GM12878 (cell line): ENCODE data around the gene UBE2E1. TPM values are rescaled to one million over a fixed set of nuclear protein-coding genes. Genes with fewer than 3 reads are reported as not detected.

ENCODE experiments used
- ATAC-seq: fragments of 200-7000 bp; cut with Tn5 transposase; 3 replicates; pipeline ENCODE4 v1.9.1; 2020; ENCODE audit warnings: mild to moderate bottlenecking, moderate library complexity
- BruUV-seq: library from RNA; stranded (reverse); fragments of 400-500 nt; replicated peaks from 2 replicates; lab custom pipeline; 2021; lab: Mats Ljungman, UMichigan
- CTCF ChIA-PET: fragments of 300-600 bp; sonication (Branson Sonifier 250); formaldehyde crosslinking; extraction: SDS; loops from one replicate; lab custom pipeline; 2021; ENCODE audit warnings: inconsistent platforms; lab: Yijun Ruan, JAX
- POLR2A ChIA-PET: fragments of 350-600 bp; formaldehyde crosslinking; extraction: SDS; loops from one replicate; lab custom pipeline; 2021; ENCODE audit warnings: inconsistent platforms; lab: Charles Lee
- RAD21 ChIA-PET: fragments of 300-600 bp; sonication (Branson Sonifier 250); formaldehyde crosslinking; loops from one replicate; lab custom pipeline; 2023; ENCODE audit warnings: antibody characterized with exemption; ENCODE audit not compliant: unreplicated experiment; lab: Charles Lee
- SMC1A ChIA-PET: fragments of 300-600 bp; sonication (Branson Sonifier 250); formaldehyde crosslinking; loops from one replicate; lab custom pipeline; 2023; ENCODE audit not compliant: unreplicated experiment, uncharacterized antibody; lab: Charles Lee
- DNase-seq: peaks from one replicate; pipeline ENCODE4 v3.0.0-alpha.2; 2011; ENCODE audit warnings: low read depth, low spot score
- FAIRE-seq: peaks from 3 replicates; lab custom pipeline; 2011; peaks lifted over from hg19 to GRCh38; lab: Jason Lieb, UNC
- H2AFZ ChIP-seq: 2 replicates; pipeline ENCODE4 v1.6.0; 2011; ENCODE audit warnings: low read depth, low read length, control low read depth; ENCODE audit not compliant: control insufficient read depth
- H3K27ac ChIP-seq: 2 replicates; pipeline ENCODE4 v1.5.1; 2011; ENCODE audit warnings: control low read depth; ENCODE audit not compliant: control insufficient read depth, insufficient read depth
- H3K27me3 ChIP-seq, 2 experiments: replicated peaks in 1 of 2; 2 replicates each; pipeline versions ENCODE4 v1.6.0 to v1.6.1; 2011; ENCODE audit warnings: low read length in 1 of 2; ENCODE audit not compliant: control insufficient read depth in 2 of 2, insufficient read depth in 2 of 2
- H3K36me3 ChIP-seq, 2 experiments: 2 replicates each; pipeline ENCODE4 v1.5.1; 2011; ENCODE audit warnings: low read length in 1 of 2; ENCODE audit not compliant: control insufficient read depth in 2 of 2, insufficient read depth in 2 of 2
- H3K4me1 ChIP-seq: 2 replicates; pipeline ENCODE4 v1.6.1; 2011; ENCODE audit warnings: mild to moderate bottlenecking, low read length, moderate library complexity, mixed read lengths; ENCODE audit not compliant: control insufficient read depth, insufficient read depth
- H3K4me2 ChIP-seq: 2 replicates; pipeline ENCODE4 v1.6.0; 2011; ENCODE audit warnings: control low read depth; ENCODE audit not compliant: control insufficient read depth, insufficient read depth
- H3K4me3 ChIP-seq: fragments of 200-600 bp; sonication (generic); 2 replicates; pipeline ENCODE4 v1.5.1; 2016
- H3K79me2 ChIP-seq: 2 replicates; pipeline ENCODE4 v1.6.0; 2011; ENCODE audit warnings: low read length; ENCODE audit not compliant: control insufficient read depth, insufficient read depth
- H3K9ac ChIP-seq: 2 replicates; pipeline ENCODE4 v1.8.0; 2011; ENCODE audit warnings: low read length, control low read depth, mixed read lengths; ENCODE audit not compliant: control insufficient read depth, insufficient read depth
- H3K9me3 ChIP-seq: replicated peaks from 3 replicates; pipeline ENCODE4 v1.5.1; 2011; ENCODE audit warnings: mild to moderate bottlenecking, low read length; ENCODE audit not compliant: control insufficient read depth, insufficient read depth
- H4K20me1 ChIP-seq: 2 replicates; pipeline ENCODE4 v1.6.0; 2011; ENCODE audit not compliant: control insufficient read depth, insufficient read depth
- BHLHE40 ChIP-seq, 2 experiments: fragments of 450-650 bp in 1 of 2; IDR thresholded peaks; 2 replicates each; pipeline ENCODE4 v1.6.1; 2011 to 2017; ENCODE audit warnings: low read depth in 2 of 2, borderline replicate concordance in 1 of 2, improper control_type of control experiment in 1 of 2, low read length in 1 of 2, mild to moderate bottlenecking in 1 of 2
- CBFB ChIP-seq: IDR thresholded peaks from 2 replicates; pipeline ENCODE4 v1.6.1; 2016; ENCODE audit warnings: antibody characterized with exemption, low read depth
- CBX3 ChIP-seq: fragments of 200-600 bp; sonication (generic); IDR thresholded peaks from 2 replicates; pipeline ENCODE4 v1.6.1; 2016; ENCODE audit warnings: low read depth, borderline replicate concordance
- EZH2 ChIP-seq: IDR thresholded peaks from 2 replicates; pipeline ENCODE4 v1.6.1; 2012; ENCODE audit warnings: low read depth, mild to moderate bottlenecking, control low read depth, inconsistent platforms, low read length, borderline replicate concordance; ENCODE audit not compliant: control insufficient read depth
- MYB ChIP-seq: fragments of 150-350 bp; IDR thresholded peaks from 2 replicates; pipeline ENCODE4 v1.6.1; 2014; ENCODE audit warnings: mild to moderate bottlenecking, low read depth, low read length, borderline replicate concordance
- PAX8 ChIP-seq: fragments of 450-650 bp; IDR thresholded peaks from 2 replicates; pipeline ENCODE4 v1.6.1; 2017; ENCODE audit warnings: mild to moderate bottlenecking, moderate library complexity
- RBBP5 ChIP-seq: fragments of 200-600 bp; sonication (generic); conservative IDR thresholded peaks from 2 replicates; pipeline ENCODE4 v1.6.1; 2016
- RUNX3 ChIP-seq: IDR thresholded peaks from 2 replicates; pipeline ENCODE4 v1.6.1; 2012; ENCODE audit warnings: low read length, inconsistent platforms
- TCF3 ChIP-seq: IDR thresholded peaks from 2 replicates; pipeline ENCODE4 v1.6.1; 2012; ENCODE audit warnings: low read depth, mild to moderate bottlenecking, low read length, borderline replicate concordance; ENCODE audit not compliant: insufficient read depth
- USF2 ChIP-seq: IDR thresholded peaks from 2 replicates; pipeline ENCODE4 v1.6.1; 2011; ENCODE audit warnings: low read depth, low read length, improper control_type of control experiment, borderline replicate concordance
- WGBS: methylation state at CpG from one replicate; pipeline ENCODE4 v1.1.6; 2016; ENCODE audit warnings: low lambda C conversion rate; ENCODE audit not compliant: insufficient replicate concordance, insufficient coverage; ENCODE audit errors: missing lambda C conversion rate; 5-methylcytosine and 5-hydroxymethylcytosine counted together
- in situ Hi-C: fragments of 300-500 bp; cut with MboI; formaldehyde crosslinking; loops from 9 replicates; pipeline ENCODE4 v1.14.3; 2018; ENCODE audit warnings: mixed read lengths
- intact Hi-C: fragments of 100-400 bp; cut with micrococcal nuclease; formaldehyde crosslinking; loops from one replicate; pipeline ENCODE4 v1.14.2; 2022; ENCODE audit not compliant: unreplicated experiment
- polyA plus RNA-seq, 11 experiments: library from polyadenylated mRNA; depleted of rRNA in 4 of 11; unstranded in 6 of 11; stranded (reverse) in 5 of 11; fragments of >200 nt; fragmentation: Nextera tagmentation in 4 of 11; fragmentation: Illumina TruSeq in 1 of 11; extraction: Ambion mirVana in 4 of 11; extraction: Trizol in 1 of 11; gene quantifications; 1 replicate in 1 of 11; 2 replicates in 10 of 11; pipeline versions ENCODE4 v1.2.1 to v1.2.3, GENCODE V29; 2011 to 2016; ENCODE audit warnings: inconsistent platforms in 2 of 11, missing spikeins in 2 of 11, low read depth in 1 of 11
- total RNA-seq, 4 experiments: library from RNA; depleted of rRNA in 3 of 4; stranded (reverse); fragments of >200 nt in 3 of 4; fragmentation: Illumina TruSeq in 1 of 4; extraction: Trizol in 1 of 4; gene quantifications; 2 replicates each; pipeline versions ENCODE4 v1.2.1 to v1.2.3, GENCODE V29; 2013 to 2021
- TF ChIP-seq, protein P1 (sequence below), 3 experiments: IDR thresholded peaks in 2 of 3; conservative IDR thresholded peaks in 1 of 3; 2 replicates each; pipeline ENCODE4 v1.5.1; 2011; ENCODE audit warnings: low read depth in 3 of 3, low read length in 3 of 3, mild to moderate bottlenecking in 3 of 3, control low read depth in 2 of 3, moderate library complexity in 2 of 3, inconsistent platforms in 1 of 3, mixed read lengths in 1 of 3; ENCODE audit not compliant: control insufficient read depth in 2 of 3, insufficient read depth in 1 of 3; ENCODE audit errors: extremely low read depth in 1 of 3

UBE2E1 gene
- total and polyA plus RNA-seq, 10 of the 15 experiments (the other 5 are each of a cell fraction or from before 2014, with no cell fraction given): 18.7 to 425 (median 147) TPM

- Histone ChIP-seq H3K27ac (no peak overlapping the region), H3K36me3 (peaks cover 2 to 8% of the 10 kb centered on the region in 2 experiments), H3K79me2 (peaks cover 36% of the 10 kb centered on the region), H3K4me3 (no peak overlapping the region), H3K9me3 (no peaks in the 10 kb centered on the region), H3K4me1 (no peaks in the 10 kb centered on the region), H3K4me2 (no peak overlapping the region), H4K20me1 (no peaks in the 10 kb centered on the region)
- intact Hi-C loops: no loop called here
- DNase-seq: no peak
- CTCF ChIA-PET: interaction anchor here (0.7 to 3.6 kb wide), 7 partner anchors 9 to 114 kb away, joined by 3 to 13 read pairs (median 3); no protein-coding TSS in a partner anchor
- ATAC-seq: no peak
- in situ Hi-C loops: no loop called here
- FAIRE-seq: no peak
- RAD21 ChIA-PET: interaction anchor here (2.2 kb wide), 1 partner anchor 43 kb away, joined by 5 read pairs; no protein-coding TSS in a partner anchor
- SMC1A ChIA-PET: interaction anchor here (0.6 to 3.3 kb wide), 9 partner anchors 8 to 53 kb away, joined by 3 to 11 read pairs (median 3); no protein-coding TSS in a partner anchor
- TF ChIP-seq EZH2 (no peak), BHLHE40 (IDR thresholded peaks at IDR 0.05; ENCODE audit: borderline replicate concordance in 1 of 2, low read depth in 2 of 2, low read length in 1 of 2) (no peak)
- TF ChIP-seq, all 136 proteins: peak for 0
- Histone ChIP-seq H2AFZ (no peak overlapping the region), H3K9ac (no peak overlapping the region), H3K27me3 (no peaks in the 10 kb centered on the region)
- POLR2A ChIA-PET: interaction anchor here (1.0 kb wide), 1 partner anchor 70 kb away, joined by 3 read pairs; no protein-coding TSS in a partner anchor
- WGBS: 84% methylated on average over 2 of the region's 2 CpGs
- BruUV-seq: no TSS peak
These were observed 71.2 kb downstream of the UBE2E1 start for GRCh38 chr3:23876923-23877322.

- 80% methylated on average over 5 of the region's 5 CpGs for WGBS
- intact Hi-C loops (no loop called here), in situ Hi-C loops (no loop called here)
- no peak overlapping the region for H3K4me3 ChIP-seq
- H3K27ac ChIP-seq: no peak overlapping the region
- H2AFZ ChIP-seq: no peak overlapping the region
- ATAC-seq (no peak), DNase-seq (no peak), FAIRE-seq (no peak)
- ChIA-PET CTCF (interaction anchor here (0.7 to 3.6 kb wide), 5 partner anchors 9 to 43 kb away, joined by 3 to 13 read pairs (median 9); no protein-coding TSS in a partner anchor), SMC1A (interaction anchor here (0.6 to 3.3 kb wide), 6 partner anchors 11 to 53 kb away, joined by 3 to 11 read pairs (median 4); no protein-coding TSS in a partner anchor), POLR2A (interaction anchor here (1.0 kb wide), 1 partner anchor 70 kb away, joined by 3 read pairs; no protein-coding TSS in a partner anchor), RAD21 (interaction anchor here (2.2 kb wide), 1 partner anchor 44 kb away, joined by 5 read pairs; no protein-coding TSS in a partner anchor)
- BruUV-seq: no TSS peak
- H4K20me1 ChIP-seq: no peaks in the 10 kb centered on the region
- no peaks in the 10 kb centered on the region for H3K9me3 ChIP-seq
- H3K4me2 ChIP-seq: no peak overlapping the region
- H3K27me3 ChIP-seq: no peaks in the 10 kb centered on the region
- H3K4me1 ChIP-seq: no peaks in the 10 kb centered on the region
- H3K9ac ChIP-seq: no peak overlapping the region
- H3K79me2 ChIP-seq: peaks cover 36% of the 10 kb centered on the region
- H3K36me3 ChIP-seq: peaks cover 4 to 10% of the 10 kb centered on the region in 2 experiments
- no peak for TF ChIP-seq USF2
- TF ChIP-seq PAX8: no peak
- no peak for TF ChIP-seq RUNX3
- no peak for TF ChIP-seq CBX3
- TF ChIP-seq, protein P1, sequence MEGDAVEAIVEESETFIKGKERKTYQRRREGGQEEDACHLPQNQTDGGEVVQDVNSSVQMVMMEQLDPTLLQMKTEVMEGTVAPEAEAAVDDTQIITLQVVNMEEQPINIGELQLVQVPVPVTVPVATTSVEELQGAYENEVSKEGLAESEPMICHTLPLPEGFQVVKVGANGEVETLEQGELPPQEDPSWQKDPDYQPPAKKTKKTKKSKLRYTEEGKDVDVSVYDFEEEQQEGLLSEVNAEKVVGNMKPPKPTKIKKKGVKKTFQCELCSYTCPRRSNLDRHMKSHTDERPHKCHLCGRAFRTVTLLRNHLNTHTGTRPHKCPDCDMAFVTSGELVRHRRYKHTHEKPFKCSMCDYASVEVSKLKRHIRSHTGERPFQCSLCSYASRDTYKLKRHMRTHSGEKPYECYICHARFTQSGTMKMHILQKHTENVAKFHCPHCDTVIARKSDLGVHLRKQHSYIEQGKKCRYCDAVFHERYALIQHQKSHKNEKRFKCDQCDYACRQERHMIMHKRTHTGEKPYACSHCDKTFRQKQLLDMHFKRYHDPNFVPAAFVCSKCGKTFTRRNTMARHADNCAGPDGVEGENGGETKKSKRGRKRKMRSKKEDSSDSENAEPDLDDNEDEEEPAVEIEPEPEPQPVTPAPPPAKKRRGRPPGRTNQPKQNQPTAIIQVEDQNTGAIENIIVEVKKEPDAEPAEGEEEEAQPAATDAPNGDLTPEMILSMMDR (IDR thresholded peaks at IDR 0.05 in 2 of 3, conservative IDR thresholded peaks at IDR 0.05 in 1 of 3; ENCODE audit: control insufficient read depth in 2 of 3, extremely low read depth in 1 of 3, insufficient read depth in 1 of 3, low read depth in 3 of 3, low read length in 3 of 3): no peak
- no peak for TF ChIP-seq RBBP5
- TF ChIP-seq CBFB: no peak
- TF ChIP-seq MYB: no peak
- TF ChIP-seq TCF3: no peak
These were observed 71.7 kb downstream of the UBE2E1 start for GRCh38 chr3:23877329-23877980.
